Measurements from ENCODE around the gene GHRH.
A peak's percentile ranks its signal among the peaks of the same experiment; 100 is the strongest.

Gene GHRH

DNA sequence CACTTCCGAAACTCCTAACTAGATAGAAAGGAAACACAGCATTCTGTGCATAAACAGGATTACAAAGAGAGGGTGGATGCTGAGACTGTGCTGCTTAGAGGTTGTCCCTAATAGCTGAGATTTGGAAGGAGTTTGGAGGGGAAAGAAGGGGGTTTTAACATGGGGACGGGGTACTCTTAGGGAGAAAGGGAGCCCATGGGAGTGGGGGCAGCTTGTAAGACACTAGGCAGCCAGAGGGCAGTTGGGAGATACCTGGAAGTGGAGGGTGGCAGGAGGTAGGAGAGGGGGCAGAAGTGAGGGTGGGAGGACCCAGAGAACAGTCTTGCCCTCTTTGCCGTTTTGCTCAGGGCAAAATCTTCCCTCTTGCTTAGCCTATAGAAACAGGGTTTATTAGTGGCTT, 44.2 kb upstream of the GHRH start:
- TF ChIP-seq, protein P1, sequence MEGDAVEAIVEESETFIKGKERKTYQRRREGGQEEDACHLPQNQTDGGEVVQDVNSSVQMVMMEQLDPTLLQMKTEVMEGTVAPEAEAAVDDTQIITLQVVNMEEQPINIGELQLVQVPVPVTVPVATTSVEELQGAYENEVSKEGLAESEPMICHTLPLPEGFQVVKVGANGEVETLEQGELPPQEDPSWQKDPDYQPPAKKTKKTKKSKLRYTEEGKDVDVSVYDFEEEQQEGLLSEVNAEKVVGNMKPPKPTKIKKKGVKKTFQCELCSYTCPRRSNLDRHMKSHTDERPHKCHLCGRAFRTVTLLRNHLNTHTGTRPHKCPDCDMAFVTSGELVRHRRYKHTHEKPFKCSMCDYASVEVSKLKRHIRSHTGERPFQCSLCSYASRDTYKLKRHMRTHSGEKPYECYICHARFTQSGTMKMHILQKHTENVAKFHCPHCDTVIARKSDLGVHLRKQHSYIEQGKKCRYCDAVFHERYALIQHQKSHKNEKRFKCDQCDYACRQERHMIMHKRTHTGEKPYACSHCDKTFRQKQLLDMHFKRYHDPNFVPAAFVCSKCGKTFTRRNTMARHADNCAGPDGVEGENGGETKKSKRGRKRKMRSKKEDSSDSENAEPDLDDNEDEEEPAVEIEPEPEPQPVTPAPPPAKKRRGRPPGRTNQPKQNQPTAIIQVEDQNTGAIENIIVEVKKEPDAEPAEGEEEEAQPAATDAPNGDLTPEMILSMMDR (conservative IDR thresholded peaks at IDR 0.05; ENCODE audit: low read depth) = no peak

DNA sequence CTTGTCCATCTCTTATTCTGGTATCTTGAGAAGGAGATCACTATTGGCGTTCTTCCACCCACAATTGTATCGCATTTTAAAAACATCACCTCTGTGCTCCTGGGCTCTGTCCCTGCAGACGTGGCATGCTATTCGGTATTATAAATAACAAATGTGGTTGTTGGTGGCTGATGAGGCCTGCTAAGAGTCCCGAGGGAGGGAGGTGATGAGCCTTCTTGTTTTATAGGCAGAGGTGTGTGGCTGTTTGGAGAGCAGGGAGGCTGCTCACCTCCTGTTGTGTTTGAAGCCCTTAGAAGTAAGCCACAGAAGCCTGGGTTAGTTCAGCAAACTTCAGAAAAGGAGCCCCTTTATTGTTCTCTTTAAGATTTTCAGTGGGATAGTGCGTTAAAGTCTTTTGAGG, 43.5 kb upstream of the GHRH start:
- TF ChIP-seq, protein P1 (conservative IDR thresholded peaks at IDR 0.05; ENCODE audit: low read depth) = no peak
- POLR2A ChIA-PET (ENCODE audit: low non-redundant PET) = no interaction called here
- CTCF ChIA-PET = interaction anchor here (0.8 to 1.0 kb wide), 2 partner anchors 9 to 46 kb away, joined by 3 read pairs; no protein-coding TSS in a partner anchor
- peak overlapping the region; percentile 1; the same call in 1 of the 2 replicates for H3K27ac ChIP-seq
- DNase-seq (ENCODE audit: low spot score) = no peak

More for the DNA sequence above, 44.2 kb upstream of the GHRH start:
- ChIA-PET POLR2A (ENCODE audit: low non-redundant PET) (no interaction called here), CTCF (interaction anchor here (0.7 to 1.0 kb wide), 3 partner anchors 10 to 981 kb away, joined by 3 read pairs; no protein-coding TSS in a partner anchor)
- no peak overlapping the region for H3K27ac ChIP-seq
- no peak for DNase-seq (ENCODE audit: low spot score)

- TF ChIP-seq, protein P1 (conservative IDR thresholded peaks at IDR 0.05; ENCODE audit: low read depth) = no peak
- POLR2A ChIA-PET (ENCODE audit: low non-redundant PET) = no interaction called here
- CTCF ChIA-PET = interaction anchor here (0.6 to 1.5 kb wide), 2 partner anchors 18 to 231 kb away, joined by 4 to 6 read pairs; no protein-coding TSS in a partner anchor
- H3K27ac ChIP-seq = no peak overlapping the region
- no peak for DNase-seq (ENCODE audit: low spot score)
Measured at GRCh38 chr20:37303637-37304036, 42.0 kb upstream of the GHRH start.

- peak overlapping the region; percentile 33 for H3K27ac ChIP-seq
- ChIA-PET POLR2A (ENCODE audit: low non-redundant PET) (no interaction called here), CTCF (interaction anchor here (0.6 to 1.5 kb wide), 4 partner anchors 19 to 232 kb away, joined by 3 to 6 read pairs (median 4); no protein-coding TSS in a partner anchor)
- TF ChIP-seq, protein P1 (conservative IDR thresholded peaks at IDR 0.05; ENCODE audit: low read depth) = no peak
- no peak for DNase-seq (ENCODE audit: low spot score)
Measured at GRCh38 chr20:37302981-37303380, 41.4 kb upstream of the GHRH start.

DNA sequence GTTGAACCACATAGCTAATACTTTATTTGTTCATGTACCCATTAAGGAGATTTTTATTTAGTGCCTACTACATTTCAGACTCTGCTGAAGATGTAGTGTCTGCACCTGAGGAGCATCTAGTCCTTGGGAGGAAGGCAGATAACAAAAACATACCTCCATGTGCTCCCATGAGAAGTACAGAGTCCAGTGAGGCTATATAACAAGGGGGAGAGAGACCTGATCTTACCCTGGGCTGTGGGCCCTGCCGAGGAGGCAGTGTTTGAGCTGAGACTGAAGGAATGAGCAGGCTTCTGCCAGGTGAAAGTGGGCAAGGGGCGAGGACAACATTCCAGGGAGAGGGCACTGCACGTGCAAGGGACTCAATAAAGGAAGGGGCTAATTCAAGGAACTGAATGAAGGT, 39.9 kb upstream of the GHRH start:
- TF ChIP-seq, protein P1 (conservative IDR thresholded peaks at IDR 0.05; ENCODE audit: low read depth) = no peak
- H3K27ac ChIP-seq = no peak overlapping the region
- CTCF ChIA-PET = no interaction called here
- POLR2A ChIA-PET (ENCODE audit: low non-redundant PET) = no interaction called here
- no peak for DNase-seq (ENCODE audit: low spot score)

GRCh38 chr20:37301120-37301519, 39.5 kb upstream of the GHRH start:
- TF ChIP-seq, protein P1 (conservative IDR thresholded peaks at IDR 0.05; ENCODE audit: low read depth) = no peak

More at GRCh38 chr20:37301120-37301519, 39.5 kb upstream of the GHRH start:
- H3K27ac ChIP-seq = no peak overlapping the region
- ChIA-PET CTCF (interaction anchor here (0.6 kb wide), 1 partner anchor 252 kb away, joined by 3 read pairs; no protein-coding TSS in a partner anchor), POLR2A (ENCODE audit: low non-redundant PET) (no interaction called here)
- no peak for DNase-seq (ENCODE audit: low spot score)

All from RWPE1 (cell line).